Embryonic facial prominence (tissue), 1 donor: ENCODE measurements around the gene OR1I1.
A peak's percentile ranks its signal among the peaks of the same experiment; 100 is the strongest.

Experiments used
- DNase-seq: peaks from one replicate; pipeline ENCODE4 v3.0.0-alpha.2; 2016; ENCODE audit errors: extremely low spot score

The OR1I1 gene

DNA sequence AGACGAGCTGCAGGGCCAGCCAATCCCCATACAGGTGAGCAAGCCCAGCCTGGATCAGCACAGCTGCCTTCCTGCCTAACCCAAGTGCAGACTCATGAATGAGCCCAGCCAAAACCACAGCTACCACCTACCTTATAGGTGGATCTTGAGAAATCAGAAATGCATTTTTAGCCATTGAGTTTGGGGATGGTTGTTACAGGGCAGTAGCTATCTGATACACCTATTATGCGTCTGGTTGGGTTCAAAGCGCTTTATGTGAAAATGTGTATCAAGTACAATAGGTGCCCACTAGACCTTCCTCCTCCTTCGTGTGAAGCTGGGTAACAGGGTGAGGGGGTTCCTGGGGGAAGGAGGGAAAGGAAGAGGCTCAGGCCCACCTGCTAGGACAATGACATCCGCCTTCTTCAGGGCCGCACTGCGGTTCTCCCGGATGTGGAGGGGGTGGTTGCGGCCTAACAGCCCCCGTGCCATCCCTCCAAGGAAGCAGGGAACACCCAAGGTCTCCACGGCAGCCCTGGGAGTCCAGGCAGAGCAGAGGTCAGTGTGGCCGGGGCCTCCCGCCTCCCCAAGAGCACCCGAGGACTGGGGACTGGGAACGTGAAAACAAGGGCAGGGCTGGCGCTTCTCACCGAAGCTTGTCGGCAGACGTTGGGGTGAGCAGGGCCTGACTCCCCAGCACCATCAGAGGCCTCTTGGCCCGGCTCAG is 36.9 kb downstream of the OR1I1 start:
- DNase-seq: no peak

- no peak for DNase-seq
These were observed 38.4 kb downstream of the OR1I1 start for GRCh38 chr19:15120135-15121026.

DNA sequence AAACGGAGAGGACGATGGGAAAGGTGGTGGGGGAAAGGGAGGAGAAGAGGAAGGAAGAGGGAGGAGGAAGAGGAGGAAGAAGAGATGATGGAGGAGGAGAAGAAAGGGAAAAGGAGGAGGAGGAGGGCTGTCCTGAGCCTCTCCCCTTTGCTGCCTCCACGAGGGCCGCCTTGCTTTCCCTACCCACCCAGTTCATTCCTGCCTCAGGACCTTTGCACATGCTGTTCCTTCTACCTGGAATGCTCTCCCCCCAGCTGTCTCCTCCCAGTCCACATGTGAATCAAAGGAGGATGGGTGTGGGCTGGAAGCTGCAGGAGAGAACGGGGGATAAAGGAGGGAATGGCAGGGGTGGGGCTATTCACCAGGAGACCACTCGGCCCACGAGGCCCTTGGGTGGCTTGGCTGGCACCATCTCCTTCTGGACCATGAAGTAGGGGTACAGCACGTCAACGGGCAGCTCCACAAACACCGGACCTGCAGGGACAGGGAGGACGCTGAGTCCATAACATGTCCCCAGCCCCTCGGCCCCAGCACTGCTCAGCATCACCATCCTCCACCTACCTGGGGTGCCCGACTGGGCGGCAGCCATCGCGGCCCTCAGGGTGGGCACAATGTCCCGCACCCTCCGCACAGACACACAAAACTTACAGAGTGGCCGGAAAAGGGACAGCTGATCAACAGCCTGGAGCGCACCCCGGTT is 40.5 kb downstream of the OR1I1 start:
- no peak for DNase-seq

GRCh38 chr19:15123031-15123890 is 41.2 kb downstream of the OR1I1 start:
- DNase-seq: no peak

GRCh38 chr19:15123900-15124299 is 41.9 kb downstream of the OR1I1 start:
- no peak for DNase-seq

DNA sequence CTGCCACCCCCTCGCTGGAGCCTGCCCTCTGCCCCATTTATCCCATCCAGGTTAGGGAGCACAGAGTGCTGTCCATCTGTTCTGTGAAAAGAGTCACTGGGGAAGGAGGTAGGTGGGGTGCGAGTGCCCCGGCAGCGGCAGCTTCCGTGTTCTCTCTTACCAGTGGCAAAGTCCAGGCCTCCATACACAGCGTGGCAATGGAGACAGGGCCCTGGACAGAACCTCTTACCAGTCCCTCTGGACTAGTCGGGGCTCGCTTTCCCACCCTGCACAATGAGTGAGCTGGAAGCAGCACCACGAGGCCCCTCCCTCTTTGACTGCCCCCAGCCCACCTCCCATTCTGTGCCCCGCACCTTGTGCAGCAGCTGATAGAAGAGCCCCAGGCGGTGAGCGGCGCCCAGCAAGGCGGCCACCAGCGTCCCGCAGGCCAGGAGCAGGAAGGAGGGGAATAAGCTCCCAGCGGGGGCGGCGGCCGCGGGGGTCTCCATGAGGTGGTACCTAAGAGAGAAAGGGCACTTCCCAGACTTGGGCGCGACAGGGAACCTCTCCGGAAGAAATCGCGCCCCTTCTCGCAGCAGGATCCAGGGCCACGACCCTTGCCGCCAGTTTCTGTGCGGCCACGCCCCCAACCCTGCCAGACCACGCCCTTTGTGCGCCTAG is 42.7 kb downstream of the OR1I1 start:
- no peak for DNase-seq

DNA sequence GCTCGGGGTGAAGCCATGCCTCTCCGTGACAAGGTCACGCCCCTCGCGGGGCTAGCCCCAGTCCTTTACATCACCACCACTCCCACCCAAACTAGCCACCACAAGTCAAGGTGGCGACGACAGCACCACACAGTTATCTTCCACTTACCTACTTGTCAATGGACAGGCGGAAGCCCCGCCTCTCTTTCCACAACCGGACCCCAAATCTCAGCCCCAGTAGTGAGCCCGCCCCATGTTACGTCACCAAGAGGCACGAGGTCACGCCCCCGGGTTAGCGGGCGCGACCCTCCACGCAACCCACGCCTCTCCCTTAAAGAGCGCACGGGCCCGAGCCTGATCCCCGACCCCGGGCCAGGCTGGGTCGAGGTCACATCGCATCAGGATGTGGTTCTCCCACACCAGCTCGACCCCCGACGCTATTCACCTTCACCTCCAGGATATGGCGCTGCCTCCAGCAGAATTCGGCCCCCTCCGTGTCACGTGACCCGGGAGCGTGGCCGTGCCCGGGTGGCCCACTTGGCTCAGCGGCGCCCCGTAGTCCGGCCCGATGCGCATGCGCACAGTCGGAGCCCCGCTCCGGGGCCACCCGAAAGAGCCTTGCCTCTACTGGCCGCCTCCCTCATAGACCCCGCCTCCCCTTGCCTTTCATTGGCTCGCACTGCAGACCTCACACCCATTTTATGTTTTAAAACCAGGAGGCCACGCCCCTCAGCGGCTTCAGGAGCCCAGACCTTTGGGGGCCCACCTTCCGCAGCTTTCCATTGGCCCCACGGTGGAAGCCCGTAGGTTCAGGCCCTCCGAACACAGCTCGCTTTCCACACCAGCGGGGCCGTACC is 43.4 kb downstream of the OR1I1 start:
- DNase-seq: peak; percentile 94

GRCh38 chr19:15126131-15126910 is 44.3 kb downstream of the OR1I1 start:
- no peak for DNase-seq

DNA sequence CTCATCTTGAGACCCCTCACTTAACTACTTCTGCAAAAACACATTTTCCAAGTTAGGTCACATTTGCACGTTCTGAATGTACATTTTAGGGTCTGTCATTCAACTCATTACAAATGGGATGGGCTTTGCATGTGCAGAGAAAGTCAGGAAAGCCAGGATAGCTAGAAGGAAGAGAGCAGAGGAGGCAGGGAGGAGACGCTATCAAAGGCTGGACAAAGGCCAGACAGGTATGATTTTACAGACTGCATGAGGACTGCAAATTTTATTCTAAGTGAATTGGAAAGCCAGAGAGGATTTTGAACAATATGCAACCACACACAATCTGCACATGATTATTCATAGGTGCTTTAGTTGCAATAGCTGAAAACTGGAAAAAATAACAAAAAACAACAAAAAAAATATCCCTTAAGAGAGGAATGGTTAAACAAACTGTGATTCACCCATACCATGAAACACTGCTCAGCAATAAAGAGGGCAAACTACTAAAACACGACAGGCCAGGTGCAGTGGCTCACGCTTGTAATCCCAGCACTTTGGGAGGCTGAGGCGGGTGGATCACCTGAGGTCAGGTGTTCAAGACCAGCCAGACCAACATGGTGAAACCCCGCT is 46.3 kb downstream of the OR1I1 start:
- DNase-seq: no peak

GRCh38 chr19:15129856-15130585 is 48.0 kb downstream of the OR1I1 start:
- DNase-seq: no peak

DNA sequence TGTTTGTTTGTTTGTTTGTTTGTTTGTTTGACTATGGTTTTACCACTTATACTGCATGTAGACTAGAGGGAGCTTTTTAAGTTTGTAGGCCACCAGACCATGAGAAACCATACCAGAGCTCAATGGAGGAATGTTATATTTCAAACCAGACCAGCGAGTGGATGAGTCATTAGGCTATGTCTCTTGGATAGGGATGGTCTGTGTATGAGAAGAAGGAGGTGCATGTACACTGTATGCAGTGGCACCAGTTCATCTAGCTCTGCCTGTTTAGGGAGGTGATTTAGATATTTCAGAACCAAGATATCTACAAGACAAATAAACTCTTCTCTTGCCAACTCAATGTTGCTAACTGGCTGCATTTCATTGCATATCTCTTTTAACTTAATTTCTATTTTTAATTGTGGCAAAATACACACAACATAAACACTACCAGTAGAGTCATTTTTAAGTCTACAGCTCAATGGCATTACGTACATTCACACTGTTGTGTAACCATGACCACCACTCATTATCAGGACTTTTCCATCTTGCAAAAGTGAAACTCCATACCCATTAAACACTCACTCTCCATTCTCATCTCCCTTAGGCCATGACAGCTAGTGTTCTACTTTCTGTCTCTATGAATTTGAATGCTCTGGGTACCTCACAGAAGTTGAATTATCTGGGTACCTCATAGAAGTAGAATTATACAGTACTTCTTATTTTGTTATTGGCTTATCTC is 54.4 kb downstream of the OR1I1 start:
- no peak for DNase-seq

GRCh38 chr19:15137777-15138176 is 55.8 kb downstream of the OR1I1 start:
- no peak for DNase-seq

GRCh38 chr19:15138427-15138826 is 56.4 kb downstream of the OR1I1 start:
- no peak for DNase-seq

- DNase-seq: no peak
These were observed 59.1 kb downstream of the OR1I1 start for GRCh38 chr19:15141143-15141542.

- DNase-seq: no peak
These were observed 60.3 kb downstream of the OR1I1 start for GRCh38 chr19:15142313-15142712.
